Measurements from ENCODE around the gene GSK3B. TPM values are rescaled to one million over a fixed set of nuclear protein-coding genes. Genes with fewer than 3 reads are reported as not detected.

GSK3B gene
- total RNA-seq, 4 donors from 2014 or later, result 29.4 to 39.8 (median 32.5) TPM

- TF ChIP-seq CTCF (IDR thresholded peaks at IDR 0.05; ENCODE audit: low read depth), result no peak
These were observed 278.5 kb downstream of the GSK3B start for GRCh38 chr3:119815716-119816115.

GRCh38 chr3:119812491-119813058 lies 281.7 kb downstream of the GSK3B start:
- no peak for TF ChIP-seq CTCF (IDR thresholded peaks at IDR 0.05; ENCODE audit: low read depth)

- TF ChIP-seq CTCF (IDR thresholded peaks at IDR 0.05; ENCODE audit: low read depth), result no peak
These were observed 284.2 kb downstream of the GSK3B start for GRCh38 chr3:119810018-119810435.

- no peak for TF ChIP-seq CTCF (IDR thresholded peaks at IDR 0.05; ENCODE audit: low read depth)
These were observed 284.8 kb downstream of the GSK3B start for GRCh38 chr3:119809249-119810017.

- no peak for TF ChIP-seq CTCF (IDR thresholded peaks at IDR 0.05; ENCODE audit: low read depth)
These were observed 285.4 kb downstream of the GSK3B start for GRCh38 chr3:119808843-119809242.

GRCh38 chr3:119808244-119808643 lies 286.0 kb downstream of the GSK3B start:
- TF ChIP-seq CTCF (IDR thresholded peaks at IDR 0.05; ENCODE audit: low read depth), result no peak

GRCh38 chr3:119800844-119801243 lies 293.4 kb downstream of the GSK3B start:
- no peak for TF ChIP-seq CTCF (IDR thresholded peaks at IDR 0.05; ENCODE audit: low read depth)

Data from subcutaneous adipose tissue (tissue), 4 donors.